HG02588 (cell line): ENCODE results near the gene POMP.
A peak's percentile ranks its signal among the peaks of the same experiment; 100 is the strongest.
"Not testable (repeated sequence)": the region's sequence is repeated elsewhere in the genome, so short reads cannot be mapped to it uniquely, and the experiment has no call there.

Experiments used
- ATAC-seq: cut with Tn5 transposase; IDR thresholded peaks from one replicate; pipeline ENCODE4 v1.9.1; 2021; ENCODE audit warnings: mild to moderate bottlenecking, moderate library complexity; ENCODE audit not compliant: unreplicated experiment

The POMP gene

GRCh38 chr13:28693605-28694491 is 34.9 kb downstream of the POMP start:
- not testable (repeated sequence) for ATAC-seq

GRCh38 chr13:28697441-28697840 is 38.5 kb downstream of the POMP start:
- no peak for ATAC-seq

GRCh38 chr13:28699246-28699645 is 40.3 kb downstream of the POMP start:
- ATAC-seq: no peak

- no peak for ATAC-seq
Measured at GRCh38 chr13:28704282-28704681, 45.4 kb downstream of the POMP start.

GRCh38 chr13:28704919-28705318 is 46.0 kb downstream of the POMP start:
- ATAC-seq: no peak

GRCh38 chr13:28705461-28706083 is 46.6 kb downstream of the POMP start:
- no peak for ATAC-seq

- peak; percentile 96 for ATAC-seq
Measured at GRCh38 chr13:28707629-28708427, 48.9 kb downstream of the POMP start.

- ATAC-seq: no peak
Measured at GRCh38 chr13:28710161-28710560, 51.2 kb downstream of the POMP start.

- ATAC-seq: no peak
Measured at GRCh38 chr13:28714651-28715050, 55.7 kb downstream of the POMP start.

GRCh38 chr13:28716511-28716910 is 57.6 kb downstream of the POMP start:
- ATAC-seq: no peak

- no peak for ATAC-seq
Measured at GRCh38 chr13:28717170-28717569, 58.2 kb downstream of the POMP start.

- no peak for ATAC-seq
Measured at GRCh38 chr13:28718196-28718542, 59.2 kb downstream of the POMP start.

- peak; percentile 99 for ATAC-seq
Measured at GRCh38 chr13:28718543-28719226, 59.8 kb downstream of the POMP start, which contains the start of gene SLC46A3. Gene SLC46A3, minus strand, starts transcription at chr13:28718970. Its CDS starts 972 bp downstream, at chr13:28717998.

- ATAC-seq: no peak
Measured at GRCh38 chr13:28719227-28720055, 60.5 kb downstream of the POMP start.

- no peak for ATAC-seq
Measured at GRCh38 chr13:28723806-28724205, 64.9 kb downstream of the POMP start.

- ATAC-seq: no peak
Measured at GRCh38 chr13:28725046-28725610, 66.2 kb downstream of the POMP start.
